ENCODE results near the gene PCCB.
"Not testable (repeated sequence)": the region's sequence is repeated elsewhere in the genome, so short reads cannot be mapped to it uniquely, and the experiment has no call there.

Gene PCCB

GRCh38 chr3:136305879-136306278, 55.7 kb downstream of the PCCB start:
- Histone ChIP-seq H3K27ac (no peak overlapping the region), H3K4me3 (no peak overlapping the region)

- Histone ChIP-seq H3K27ac (no peak overlapping the region), H3K4me3 (no peak overlapping the region)
Measured at GRCh38 chr3:136311261-136311660, 61.1 kb downstream of the PCCB start.

- no peak overlapping the region for H3K4me3 ChIP-seq
Measured at GRCh38 chr3:136311968-136312367, 61.8 kb downstream of the PCCB start.

GRCh38 chr3:136326316-136326715, 76.2 kb downstream of the PCCB start:
- Histone ChIP-seq H3K4me3 (no peak overlapping the region), H3K27ac (no peak overlapping the region)

More at GRCh38 chr3:136311968-136312367, 61.8 kb downstream of the PCCB start:
- no peak overlapping the region for H3K27ac ChIP-seq

DNA sequence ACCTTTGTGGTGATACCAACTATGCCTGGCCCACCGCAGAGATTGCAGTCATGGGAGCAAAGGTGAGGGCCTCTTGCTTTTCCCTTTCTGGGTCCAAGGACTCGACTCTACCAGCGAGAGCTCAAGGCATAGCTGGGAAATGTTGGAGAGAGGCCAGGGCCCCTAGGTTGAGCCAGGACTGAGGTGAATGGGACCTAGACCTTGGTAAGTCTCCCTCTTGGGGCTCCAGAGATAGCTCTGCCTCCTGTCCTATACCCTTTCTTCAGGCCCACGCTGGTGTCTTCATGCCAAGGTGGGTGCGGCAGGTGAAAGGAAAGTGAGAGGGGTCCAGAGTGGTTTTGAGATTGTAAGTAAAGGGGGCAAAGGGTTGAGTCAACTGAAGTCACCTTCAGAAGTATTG, 77.5 kb downstream of the PCCB start:
- no peak overlapping the region for H3K27ac ChIP-seq
- no peak overlapping the region for H3K4me3 ChIP-seq

DNA sequence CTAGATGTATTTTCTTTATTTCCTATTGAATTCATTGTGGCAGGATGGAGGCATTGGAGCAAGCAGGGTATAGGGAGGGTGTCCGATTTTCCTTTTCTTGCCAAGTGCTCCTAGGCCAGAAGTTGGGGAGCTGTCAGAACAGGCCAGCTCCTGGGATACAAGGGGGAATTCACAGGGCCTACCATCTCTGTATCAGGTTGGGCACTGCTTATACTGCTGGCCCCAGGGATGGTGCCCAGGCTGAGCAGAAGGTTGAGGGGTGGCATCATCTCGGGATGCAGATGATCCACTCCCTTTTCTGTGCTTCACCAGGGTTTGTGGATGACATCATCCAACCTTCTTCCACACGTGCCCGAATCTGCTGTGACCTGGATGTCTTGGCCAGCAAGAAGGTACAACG, 79.5 kb downstream of the PCCB start:
- Histone ChIP-seq H3K27ac (no peak overlapping the region), H3K4me3 (no peak overlapping the region)

DNA sequence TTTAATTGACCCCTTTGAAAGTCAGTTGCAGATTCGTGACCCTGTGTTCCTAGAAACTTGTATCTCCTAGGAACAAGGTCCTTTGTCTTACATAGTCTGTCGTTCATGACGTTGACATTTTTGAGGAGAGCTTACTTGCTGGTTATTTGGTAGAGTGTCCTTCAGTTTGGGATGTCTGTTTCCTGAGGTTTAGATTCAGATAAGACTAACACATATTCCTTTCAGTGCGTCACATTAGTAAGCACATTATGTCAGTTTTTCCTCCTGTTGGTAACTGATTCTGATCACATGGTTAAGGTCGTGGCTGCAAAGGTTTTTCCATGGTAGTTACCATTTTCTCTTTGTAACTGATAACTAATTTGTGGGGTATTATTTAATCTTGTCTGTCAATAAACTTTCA, 80.8 kb downstream of the PCCB start:
- H3K4me3 ChIP-seq: no peak overlapping the region

GRCh38 chr3:136332302-136332701, 82.2 kb downstream of the PCCB start:
- Histone ChIP-seq H3K4me3 (no peak overlapping the region), H3K27ac (no peak overlapping the region)

More for the DNA sequence above, 80.8 kb downstream of the PCCB start:
- no peak overlapping the region for H3K27ac ChIP-seq

GRCh38 chr3:136332776-136333175, 82.6 kb downstream of the PCCB start:
- Histone ChIP-seq H3K27ac (no peak overlapping the region), H3K4me3 (no peak overlapping the region)

DNA sequence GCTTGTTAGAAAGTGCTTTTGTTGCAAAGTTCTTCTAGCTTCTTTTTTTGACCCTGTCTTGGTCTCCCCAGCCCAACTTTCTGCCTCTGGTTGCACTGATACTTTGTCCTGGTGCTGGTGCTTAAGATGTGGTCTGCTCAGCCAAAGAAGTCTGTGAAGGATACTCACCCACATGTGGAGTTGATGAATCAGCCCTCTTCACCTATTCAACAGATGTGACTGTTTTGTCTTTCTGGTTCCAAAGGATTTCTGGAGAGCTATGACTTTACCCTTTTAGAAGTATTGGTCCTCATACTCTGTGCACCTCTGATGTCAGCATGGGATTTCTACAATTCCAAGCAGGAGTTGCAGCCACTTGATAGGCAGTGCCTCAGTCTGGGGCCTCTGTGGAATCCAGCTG, 84.1 kb downstream of the PCCB start:
- Histone ChIP-seq H3K27ac (peak overlapping the region in 1 of 21 experiments; percentile 21), H3K4me3 (no peak overlapping the region)

DNA sequence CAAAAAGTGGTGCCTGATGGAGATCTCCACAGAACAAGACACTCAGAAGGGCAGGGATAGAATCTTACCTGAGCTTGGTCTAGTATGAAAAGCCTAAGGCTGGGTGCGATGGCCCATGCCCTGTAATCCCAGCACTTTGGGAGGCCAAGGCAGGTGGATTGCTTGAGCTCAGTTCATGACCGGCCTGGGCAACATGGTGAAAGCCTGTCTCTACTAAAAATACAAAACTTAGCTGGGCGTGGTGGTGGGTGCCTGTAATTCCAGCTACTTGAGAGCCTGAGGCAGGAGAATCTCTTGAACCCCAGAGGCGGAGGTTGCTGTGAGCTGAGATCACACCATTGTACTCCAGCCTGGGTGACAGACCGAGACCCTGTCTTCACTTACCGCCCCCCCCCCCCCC, 84.6 kb downstream of the PCCB start:
- not testable (repeated sequence) for H3K27ac ChIP-seq, H3K4me3 ChIP-seq

DNA sequence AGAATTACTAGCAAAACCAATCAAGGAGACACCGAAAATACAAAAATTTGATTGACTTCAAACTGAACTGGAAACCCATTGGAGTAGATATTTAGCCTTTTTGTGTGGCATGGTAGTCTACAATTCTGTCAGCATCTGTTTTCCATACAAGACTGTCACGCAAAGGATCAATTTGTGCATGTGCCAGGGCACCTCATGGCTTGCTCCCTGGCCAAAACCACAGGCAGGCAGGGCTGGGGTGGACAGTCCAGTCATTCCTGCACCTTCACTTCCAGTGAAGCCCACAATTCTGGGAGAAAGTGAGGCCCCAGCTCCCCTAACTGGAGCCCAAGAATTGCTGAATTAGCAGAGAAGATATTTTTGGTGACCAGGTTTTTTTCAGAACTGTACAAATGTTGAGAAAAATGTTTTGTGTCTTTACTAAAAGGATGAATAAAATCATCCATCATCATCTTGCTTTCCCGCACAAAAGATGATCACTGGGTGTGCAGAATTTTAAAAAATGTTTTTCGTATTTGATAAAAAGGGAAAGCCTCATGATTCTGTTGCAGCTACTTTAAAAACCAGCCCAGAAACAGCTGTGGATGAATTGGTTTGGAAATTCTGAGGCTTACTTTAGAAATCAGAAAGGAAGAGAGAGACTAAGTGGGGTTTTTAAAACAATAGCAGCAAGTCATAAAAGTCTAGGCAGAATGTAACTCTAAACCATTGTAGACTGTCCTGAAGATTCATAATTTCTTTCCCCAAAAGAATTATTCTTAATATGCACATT, 86.4 kb downstream of the PCCB start:
- no peak overlapping the region for H3K4me3 ChIP-seq

GRCh38 chr3:136343446-136343845, 93.3 kb downstream of the PCCB start:
- H3K27ac ChIP-seq: peak overlapping the region in 1 of 21 experiments; percentile 27
- no peak overlapping the region for H3K4me3 ChIP-seq

More for the DNA sequence above, 86.4 kb downstream of the PCCB start:
- H3K27ac ChIP-seq: peak overlapping the region in 2 of 21 experiments; percentile 10 to 16

- no peak overlapping the region for H3K4me3 ChIP-seq
- H3K27ac ChIP-seq: no peak overlapping the region
Measured at GRCh38 chr3:136343873-136344555, 93.9 kb downstream of the PCCB start.

- Histone ChIP-seq H3K4me3 (no peak overlapping the region), H3K27ac (no peak overlapping the region)
Measured at GRCh38 chr3:136346486-136346885, 96.3 kb downstream of the PCCB start.

- Histone ChIP-seq H3K4me3 (no peak overlapping the region), H3K27ac (peak overlapping the region in 2 of 21 experiments; percentile 2 to 25)
Measured at GRCh38 chr3:136350132-136350531, 100.0 kb downstream of the PCCB start.

DNA sequence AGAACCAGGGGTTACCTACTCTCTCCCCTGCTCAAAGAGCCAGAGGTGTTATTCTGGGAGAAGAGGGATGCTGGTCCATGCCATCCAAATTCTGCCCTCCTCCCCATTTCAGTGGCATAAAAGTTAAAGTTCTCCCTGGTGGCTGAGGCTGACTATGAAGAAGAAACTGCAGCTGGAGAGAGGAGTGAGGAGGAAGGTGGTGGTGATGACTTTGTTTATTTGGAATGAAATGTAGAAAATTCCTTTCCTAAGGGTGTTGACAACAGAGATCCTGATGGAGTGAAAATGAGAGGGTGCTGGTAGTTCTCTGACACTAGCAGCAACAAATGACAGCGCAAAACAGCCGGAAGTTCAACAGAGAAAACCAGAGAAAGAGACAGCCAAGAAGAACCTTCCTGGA, 100.4 kb downstream of the PCCB start:
- H3K27ac ChIP-seq: peak overlapping the region in 3 of 21 experiments; percentile 2 to 32 (median 25)

GRCh38 chr3:136351351-136351750, 101.2 kb downstream of the PCCB start:
- no peak overlapping the region for H3K4me3 ChIP-seq

More for the DNA sequence above, 100.4 kb downstream of the PCCB start:
- H3K4me3 ChIP-seq: no peak overlapping the region

GRCh38 chr3:136351905-136352304, 101.8 kb downstream of the PCCB start:
- H3K27ac ChIP-seq: no peak overlapping the region
- H3K4me3 ChIP-seq: no peak overlapping the region

More at GRCh38 chr3:136351351-136351750, 101.2 kb downstream of the PCCB start:
- no peak overlapping the region for H3K27ac ChIP-seq

- Histone ChIP-seq H3K4me3 (no peak overlapping the region), H3K27ac (no peak overlapping the region)
Measured at GRCh38 chr3:136353461-136353860, 103.3 kb downstream of the PCCB start.

DNA sequence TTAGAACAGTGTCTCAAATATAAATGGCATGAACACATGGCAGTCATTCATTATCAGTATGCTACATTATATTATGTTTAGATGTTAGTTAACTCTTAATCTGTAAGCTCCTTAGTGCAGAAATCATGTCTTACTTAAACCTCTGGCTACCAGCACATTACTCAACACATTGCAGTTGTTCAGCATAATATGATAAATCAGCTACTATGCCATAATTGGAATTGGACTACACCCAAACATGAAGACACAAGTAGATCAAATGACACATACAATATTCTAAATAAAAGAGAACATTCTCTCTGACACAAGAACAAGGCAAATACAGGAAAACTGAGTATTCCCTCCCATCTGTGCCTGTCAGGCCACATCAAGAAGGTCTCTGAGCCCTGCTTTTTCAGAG, 116.1 kb downstream of the PCCB start:
- Histone ChIP-seq H3K27ac (no peak overlapping the region), H3K4me3 (no peak overlapping the region)
